WTC11 (cell line): Measurements from ENCODE around the gene LIN28A. TPM values are rescaled to one million over a fixed set of nuclear protein-coding genes. Genes with fewer than 3 reads are reported as not detected.

Experiments
- AR ChIP-seq: fragments of 250-450 bp; sonication (Bioruptor Pico); IDR thresholded peaks from 2 replicates; pipeline ENCODE4 v1.9.0; 2021; ENCODE audit warnings: mild to moderate bottlenecking
- CREM ChIP-seq: sonication (generic); formaldehyde crosslinking; IDR thresholded peaks from 2 replicates; pipeline ENCODE4 v1.8.1; 2022; ENCODE audit warnings: mild to moderate bottlenecking, missing genetic modification reagents, moderate library complexity
- EMX1 ChIP-seq: fragments of 250-450 bp; sonication (Bioruptor Pico); IDR thresholded peaks from 2 replicates; pipeline ENCODE4 v1.8.0; 2021; ENCODE audit warnings: mild to moderate bottlenecking
- ERG ChIP-seq: fragments of 250-450 bp; sonication (Bioruptor Pico); IDR thresholded peaks from 2 replicates; pipeline ENCODE4 v1.8.0; 2021; ENCODE audit warnings: mild to moderate bottlenecking
- ESRRA ChIP-seq: sonication (generic); formaldehyde crosslinking; IDR thresholded peaks from 2 replicates; pipeline ENCODE4 v1.8.1; 2022; ENCODE audit warnings: mild to moderate bottlenecking, missing genetic modification reagents, borderline replicate concordance
- FOXP1 ChIP-seq: sonication (generic); formaldehyde crosslinking; IDR thresholded peaks from 2 replicates; pipeline ENCODE4 v1.8.0; 2022; ENCODE audit warnings: missing genetic modification reagents, mild to moderate bottlenecking, moderate library complexity, borderline replicate concordance
- GRHL2 ChIP-seq: fragments of 250-450 bp; sonication (Bioruptor Pico); IDR thresholded peaks from 2 replicates; pipeline ENCODE4 v1.8.0; 2022; ENCODE audit warnings: mild to moderate bottlenecking, moderate library complexity; ENCODE audit not compliant: insufficient replicate concordance, severe bottlenecking
- IRF1 ChIP-seq: sonication (generic); formaldehyde crosslinking; IDR thresholded peaks from 2 replicates; pipeline ENCODE4 v1.8.0; 2023; ENCODE audit warnings: missing genetic modification reagents
- JUN ChIP-seq: sonication (generic); formaldehyde crosslinking; IDR thresholded peaks from 2 replicates; pipeline ENCODE4 v1.8.0; 2023; ENCODE audit warnings: mild to moderate bottlenecking, missing genetic modification reagents
- NFATC4 ChIP-seq: fragments of 250-450 bp; sonication (Bioruptor Pico); IDR thresholded peaks from 2 replicates; pipeline ENCODE4 v1.9.0; 2021; ENCODE audit warnings: mild to moderate bottlenecking
- OVOL2 ChIP-seq: fragments of 250-450 bp; sonication (Bioruptor Pico); IDR thresholded peaks from 2 replicates; pipeline ENCODE4 v1.9.0; 2021; ENCODE audit warnings: mild to moderate bottlenecking, borderline replicate concordance
- PREB ChIP-seq: sonication (generic); formaldehyde crosslinking; IDR thresholded peaks from 2 replicates; pipeline ENCODE4 v1.8.1; 2022; ENCODE audit warnings: mild to moderate bottlenecking, missing genetic modification reagents, moderate library complexity, borderline replicate concordance
- RORB ChIP-seq: fragments of 250-450 bp; sonication (Bioruptor Pico); IDR thresholded peaks from 2 replicates; pipeline ENCODE4 v1.9.0; 2021; ENCODE audit warnings: mild to moderate bottlenecking
- SMAD3 ChIP-seq: sonication (generic); formaldehyde crosslinking; IDR thresholded peaks from 2 replicates; pipeline ENCODE4 v1.8.0; 2022; ENCODE audit warnings: missing genetic modification reagents, mild to moderate bottlenecking, borderline replicate concordance
- TCF7 ChIP-seq: sonication (generic); formaldehyde crosslinking; IDR thresholded peaks from 2 replicates; pipeline ENCODE4 v1.8.0; 2022; ENCODE audit warnings: mild to moderate bottlenecking, low read depth, missing genetic modification reagents, moderate library complexity
- USF2 ChIP-seq: sonication (generic); formaldehyde crosslinking; IDR thresholded peaks from 2 replicates; pipeline ENCODE4 v1.8.1; 2023; ENCODE audit warnings: mild to moderate bottlenecking, missing genetic modification reagents, moderate library complexity
- ZBTB21 ChIP-seq: sonication (generic); formaldehyde crosslinking; IDR thresholded peaks from 2 replicates; pipeline ENCODE4 v1.8.1; 2023; ENCODE audit warnings: mild to moderate bottlenecking, missing genetic modification reagents, borderline replicate concordance
- ZNF232 ChIP-seq: sonication (generic); formaldehyde crosslinking; IDR thresholded peaks from 2 replicates; pipeline ENCODE4 v1.8.0; 2022; ENCODE audit warnings: mild to moderate bottlenecking, missing genetic modification reagents
- ZNF396 ChIP-seq: fragments of 250-450 bp; sonication (Bioruptor Pico); IDR thresholded peaks from 2 replicates; pipeline ENCODE4 v1.8.0; 2021; ENCODE audit warnings: mild to moderate bottlenecking, moderate library complexity, borderline replicate concordance
- ZNF423 ChIP-seq: fragments of 250-450 bp; sonication (Bioruptor Pico); IDR thresholded peaks from 2 replicates; pipeline ENCODE4 v2.1.2; 2022; ENCODE audit warnings: mild to moderate bottlenecking, moderate library complexity
- ZNF532 ChIP-seq: fragments of 250-450 bp; sonication (Bioruptor Pico); IDR thresholded peaks from 2 replicates; pipeline ENCODE4 v1.9.0; 2021; ENCODE audit warnings: mild to moderate bottlenecking, borderline replicate concordance
- ZSCAN18 ChIP-seq: fragments of 250-450 bp; sonication (Bioruptor Pico); IDR thresholded peaks from 2 replicates; pipeline ENCODE4 v2.1.2; 2022; ENCODE audit warnings: mild to moderate bottlenecking, moderate library complexity
- total RNA-seq: library from RNA; stranded (reverse); gene quantifications from 3 replicates; pipeline ENCODE4 v1.2.3, GENCODE V29; 2021

LIN28A gene
- total RNA-seq, 1 experiment from 2014 or later: 1,251 TPM

- peak; percentile 97 for TF ChIP-seq CREM (CRISPR knock-in tag)
- TF ChIP-seq ZNF532 (CRISPR knock-in tag): no peak
- peak; percentile 96 for TF ChIP-seq ZSCAN18 (CRISPR knock-in tag)
- TF ChIP-seq RORB (CRISPR knock-in tag): no peak
- TF ChIP-seq ZNF396 (CRISPR knock-in tag): peak; percentile 97; the same call in 1 of the 2 replicates
- TF ChIP-seq PREB: peak; percentile 99
- no peak for TF ChIP-seq NFATC4 (CRISPR knock-in tag)
- TF ChIP-seq ZNF423 (CRISPR knock-in tag): peak; percentile 77
- peak; percentile 73 for TF ChIP-seq USF2
- peak; percentile 81; the same call in 1 of the 2 replicates for TF ChIP-seq EMX1 (CRISPR knock-in tag)
- TF ChIP-seq AR: no peak
- TF ChIP-seq GRHL2: no peak
- peak; percentile 100 for TF ChIP-seq IRF1
- no peak for TF ChIP-seq OVOL2
- peak; percentile 100 for TF ChIP-seq ZNF232
- peak; percentile 99 for TF ChIP-seq TCF7 (CRISPR knock-in tag)
- TF ChIP-seq FOXP1 (CRISPR knock-in tag): peak; percentile 100
- peak; percentile 96 for TF ChIP-seq ZBTB21 (CRISPR knock-in tag)
- peak; percentile 99 for TF ChIP-seq ESRRA (CRISPR knock-in tag)
- TF ChIP-seq SMAD3: peak; percentile 100
- peak; percentile 100 for TF ChIP-seq JUN (CRISPR knock-in tag)
- TF ChIP-seq ERG (CRISPR knock-in tag): peak; percentile 91
- TF ChIP-seq, all 79 proteins: peak for 65
Measured at GRCh38 chr1:26408604-26409003, 2.0 kb upstream of the LIN28A start (continued).
